GM23338 (cell line): ENCODE data around the gene RIC8B. TPM values are rescaled to one million over a fixed set of nuclear protein-coding genes. Genes with fewer than 3 reads are reported as not detected.

Source experiments
- ATAC-seq: fragments of 200-7000 bp; cut with Tn5 transposase; 3 replicates; pipeline ENCODE4 v1.9.1; 2020
- DNase-seq: peaks from one replicate; pipeline ENCODE4 v3.0.0-alpha.2; 2015; ENCODE audit warnings: low spot score
- H2AFZ ChIP-seq: fragments of 200-600 bp; sonication (generic); 2 replicates; pipeline ENCODE4 v1.8.0; 2016; ENCODE audit warnings: antibody characterized with exemption, mild to moderate bottlenecking, moderate library complexity
- H3F3A ChIP-seq: fragments of 200-600 bp; sonication (generic); replicated peaks from 2 replicates; pipeline ENCODE4 v1.8.0; 2017; ENCODE audit warnings: antibody characterized with exemption, mixed run types, low read depth
- H3K27ac ChIP-seq: fragments of 200-600 bp; sonication (generic); 2 replicates; pipeline ENCODE4 v1.6.1; 2016; ENCODE audit warnings: low read depth
- H3K27me3 ChIP-seq: fragments of 200-600 bp; sonication (generic); 2 replicates; pipeline ENCODE4 v1.8.0; 2016; ENCODE audit warnings: mild to moderate bottlenecking, mixed run types, moderate library complexity; ENCODE audit not compliant: insufficient read depth
- H3K36me3 ChIP-seq: fragments of 200-600 bp; sonication (generic); 2 replicates; pipeline ENCODE4 v1.8.0; 2016; ENCODE audit warnings: mild to moderate bottlenecking; ENCODE audit not compliant: insufficient read depth
- H3K4me1 ChIP-seq: fragments of 200-600 bp; sonication (generic); 2 replicates; pipeline ENCODE4 v1.8.0; 2016; ENCODE audit warnings: mild to moderate bottlenecking, moderate library complexity; ENCODE audit not compliant: insufficient read depth
- H3K4me2 ChIP-seq: fragments of 200-600 bp; sonication (generic); 2 replicates; pipeline ENCODE4 v1.7.1; 2017; ENCODE audit warnings: mixed run types
- H3K4me3 ChIP-seq: fragments of 200-600 bp; sonication (generic); 2 replicates; pipeline ENCODE4 v1.6.1; 2016; ENCODE audit warnings: mixed run types
- H3K79me2 ChIP-seq: fragments of 200-600 bp; sonication (generic); replicated peaks from 2 replicates; pipeline ENCODE4 v1.8.0; 2017; ENCODE audit warnings: mild to moderate bottlenecking; ENCODE audit not compliant: insufficient read depth
- H3K9me2 ChIP-seq: fragments of 200-600 bp; sonication (generic); 2 replicates; pipeline ENCODE4 v1.8.0; 2017; ENCODE audit not compliant: insufficient read depth
- H4K20me1 ChIP-seq: fragments of 200-600 bp; sonication (generic); replicated peaks from 2 replicates; pipeline ENCODE4 v1.8.0; 2017; ENCODE audit warnings: mild to moderate bottlenecking; ENCODE audit not compliant: insufficient read depth
- H3K27ac Mint-ChIP-seq: 2 replicates; pipeline ENCODE4 v1.8.0; 2020; ENCODE audit warnings: inconsistent platforms, mild to moderate bottlenecking, moderate library complexity, mixed read lengths
- H3K27me3 Mint-ChIP-seq: 3 replicates; pipeline ENCODE4 v1.8.0; 2022; ENCODE audit warnings: low read depth, mild to moderate bottlenecking, moderate library complexity, mixed read lengths, inconsistent platforms; ENCODE audit not compliant: insufficient read depth, poor library complexity
- H3K36me3 Mint-ChIP-seq: 3 replicates; pipeline ENCODE4 v1.8.0; 2021; ENCODE audit warnings: low read depth, mild to moderate bottlenecking, inconsistent platforms, moderate library complexity, mixed read lengths
- H3K4me1 Mint-ChIP-seq: 3 replicates; pipeline ENCODE4 v1.8.0; 2020; ENCODE audit warnings: mild to moderate bottlenecking, inconsistent platforms, mixed read lengths
- H3K4me3 Mint-ChIP-seq: 3 replicates; pipeline ENCODE4 v1.8.0; 2021; ENCODE audit warnings: moderate library complexity, mild to moderate bottlenecking, inconsistent platforms, mixed read lengths
- H3K9me3 Mint-ChIP-seq: 3 replicates; pipeline ENCODE4 v1.8.0; 2020; ENCODE audit warnings: moderate library complexity, mild to moderate bottlenecking, inconsistent platforms, mixed read lengths
- CREB1 ChIP-seq: fragments of 250-450 bp; sonication (Bioruptor Pico); IDR thresholded peaks from 2 replicates; pipeline ENCODE4 v1.5.0; 2020; ENCODE audit warnings: low read depth, mild to moderate bottlenecking, moderate library complexity
- EZH2phosphoT487 ChIP-seq: fragments of 200-600 bp; sonication (generic); IDR thresholded peaks from one replicate; pipeline ENCODE4 v1.8.1; 2018; ENCODE audit warnings: antibody characterized with exemption; ENCODE audit not compliant: unreplicated experiment
- NANOG ChIP-seq: IDR thresholded peaks from 2 replicates; pipeline ENCODE4 v1.6.1; 2016; ENCODE audit warnings: antibody characterized with exemption, borderline replicate concordance
- POLR2AphosphoS5 ChIP-seq: IDR thresholded peaks from 2 replicates; pipeline ENCODE4 v1.6.1; 2016; ENCODE audit warnings: antibody characterized with exemption, low read depth
- STAT1 ChIP-seq: IDR thresholded peaks from one replicate; pipeline ENCODE4 v1.6.1; 2016; ENCODE audit warnings: antibody characterized with exemption; ENCODE audit not compliant: unreplicated experiment
- ZNF114 ChIP-seq: fragments of 250-450 bp; sonication (Bioruptor Pico); IDR thresholded peaks from 2 replicates; pipeline ENCODE4 v1.5.0; 2020; ENCODE audit warnings: mild to moderate bottlenecking, moderate library complexity
- ZNF331 ChIP-seq: fragments of 250-450 bp; sonication (Bioruptor Pico); IDR thresholded peaks from 2 replicates; pipeline ENCODE4 v1.5.0; 2020; ENCODE audit warnings: low read depth, mild to moderate bottlenecking, moderate library complexity
- polyA plus RNA-seq: library from polyadenylated mRNA; unstranded; fragments of >200 nt; fragmentation: Nextera tagmentation; extraction: Ambion mirVana; gene quantifications from 2 replicates; pipeline ENCODE4 v1.2.1, GENCODE V29; 2016
- total RNA-seq: library from RNA; depleted of rRNA; stranded (reverse); fragments of >200 nt; shearing (Covaris generic); gene quantifications from 2 replicates; pipeline ENCODE4 v1.2.3, GENCODE V29; 2014
- TF ChIP-seq, protein P1 (sequence below): IDR thresholded peaks from one replicate; pipeline ENCODE4 v1.6.1; 2018; ENCODE audit warnings: antibody characterized with exemption; ENCODE audit not compliant: unreplicated experiment
- TF ChIP-seq, protein P2 (sequence below), 2 experiments: fragments of 200-600 bp in 1 of 2; sonication (generic) in 1 of 2; conservative IDR thresholded peaks; 2 replicates each; pipeline versions ENCODE4 v1.5.1 to v1.6.1; 2016 to 2017; ENCODE audit warnings: antibody characterized with exemption in 2 of 2, low read depth in 2 of 2, mild to moderate bottlenecking in 2 of 2, moderate library complexity in 1 of 2
- TF ChIP-seq, protein P3 (sequence below): IDR thresholded peaks from 2 replicates; pipeline ENCODE4 v1.6.1; 2016; ENCODE audit warnings: antibody characterized with exemption
- TF ChIP-seq, protein P4 (sequence below): fragments of 250-450 bp; sonication (Bioruptor Pico); IDR thresholded peaks from 2 replicates; pipeline ENCODE4 v1.5.0; 2020; ENCODE audit warnings: mild to moderate bottlenecking, moderate library complexity

Gene RIC8B
- total and polyA plus RNA-seq, 2 experiments from 2014 or later: 12.3 to 25.5 TPM

DNA sequence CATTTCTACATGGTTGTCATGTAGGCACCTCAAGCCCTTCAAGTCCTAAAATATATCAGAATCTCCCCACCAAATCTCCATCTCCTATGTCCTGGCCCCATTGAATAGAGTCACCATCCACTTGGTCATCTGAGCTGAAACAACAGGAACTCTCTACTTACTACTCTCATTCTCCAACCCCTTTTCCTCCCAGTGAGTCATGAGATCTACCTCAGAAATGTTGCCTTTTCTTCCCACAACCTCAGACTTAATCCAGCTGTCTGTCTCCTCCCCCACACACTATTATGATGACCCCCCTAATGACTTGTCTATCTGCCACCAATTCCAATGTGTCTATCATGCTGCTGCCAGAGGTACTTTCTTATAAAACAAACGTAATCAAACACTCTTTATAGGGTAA, 108.9 kb downstream of the RIC8B start:
- no peak overlapping the region for H3K27ac Mint-ChIP-seq

More for the DNA sequence above, 108.9 kb downstream of the RIC8B start:
- H2AFZ ChIP-seq: no peak overlapping the region
- no peak overlapping the region for H3K4me2 ChIP-seq
- H3K27ac ChIP-seq: no peak overlapping the region
- DNase-seq: no peak
- H4K20me1 ChIP-seq: peaks cover 3% of the 10 kb centered on the region; the same call in 1 of the 2 replicates
- H3K27me3 ChIP-seq: no peaks in the 10 kb centered on the region
- no peaks in the 10 kb centered on the region for H3K9me2 ChIP-seq
- Mint-ChIP-seq H3K27me3 (no peaks in the 10 kb centered on the region), H3K9me3 (no peaks in the 10 kb centered on the region), H3K36me3 (peaks cover 21% of the 10 kb centered on the region), H3K4me1 (no peaks in the 10 kb centered on the region), H3K4me3 (no peak overlapping the region)
- TF ChIP-seq, protein P1, sequence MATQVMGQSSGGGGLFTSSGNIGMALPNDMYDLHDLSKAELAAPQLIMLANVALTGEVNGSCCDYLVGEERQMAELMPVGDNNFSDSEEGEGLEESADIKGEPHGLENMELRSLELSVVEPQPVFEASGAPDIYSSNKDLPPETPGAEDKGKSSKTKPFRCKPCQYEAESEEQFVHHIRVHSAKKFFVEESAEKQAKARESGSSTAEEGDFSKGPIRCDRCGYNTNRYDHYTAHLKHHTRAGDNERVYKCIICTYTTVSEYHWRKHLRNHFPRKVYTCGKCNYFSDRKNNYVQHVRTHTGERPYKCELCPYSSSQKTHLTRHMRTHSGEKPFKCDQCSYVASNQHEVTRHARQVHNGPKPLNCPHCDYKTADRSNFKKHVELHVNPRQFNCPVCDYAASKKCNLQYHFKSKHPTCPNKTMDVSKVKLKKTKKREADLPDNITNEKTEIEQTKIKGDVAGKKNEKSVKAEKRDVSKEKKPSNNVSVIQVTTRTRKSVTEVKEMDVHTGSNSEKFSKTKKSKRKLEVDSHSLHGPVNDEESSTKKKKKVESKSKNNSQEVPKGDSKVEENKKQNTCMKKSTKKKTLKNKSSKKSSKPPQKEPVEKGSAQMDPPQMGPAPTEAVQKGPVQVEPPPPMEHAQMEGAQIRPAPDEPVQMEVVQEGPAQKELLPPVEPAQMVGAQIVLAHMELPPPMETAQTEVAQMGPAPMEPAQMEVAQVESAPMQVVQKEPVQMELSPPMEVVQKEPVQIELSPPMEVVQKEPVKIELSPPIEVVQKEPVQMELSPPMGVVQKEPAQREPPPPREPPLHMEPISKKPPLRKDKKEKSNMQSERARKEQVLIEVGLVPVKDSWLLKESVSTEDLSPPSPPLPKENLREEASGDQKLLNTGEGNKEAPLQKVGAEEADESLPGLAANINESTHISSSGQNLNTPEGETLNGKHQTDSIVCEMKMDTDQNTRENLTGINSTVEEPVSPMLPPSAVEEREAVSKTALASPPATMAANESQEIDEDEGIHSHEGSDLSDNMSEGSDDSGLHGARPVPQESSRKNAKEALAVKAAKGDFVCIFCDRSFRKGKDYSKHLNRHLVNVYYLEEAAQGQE: no peak
- no peak for TF ChIP-seq EZH2phosphoT487
- TF ChIP-seq CREB1 (CRISPR knock-in tag): no peak
- TF ChIP-seq, protein P2, sequence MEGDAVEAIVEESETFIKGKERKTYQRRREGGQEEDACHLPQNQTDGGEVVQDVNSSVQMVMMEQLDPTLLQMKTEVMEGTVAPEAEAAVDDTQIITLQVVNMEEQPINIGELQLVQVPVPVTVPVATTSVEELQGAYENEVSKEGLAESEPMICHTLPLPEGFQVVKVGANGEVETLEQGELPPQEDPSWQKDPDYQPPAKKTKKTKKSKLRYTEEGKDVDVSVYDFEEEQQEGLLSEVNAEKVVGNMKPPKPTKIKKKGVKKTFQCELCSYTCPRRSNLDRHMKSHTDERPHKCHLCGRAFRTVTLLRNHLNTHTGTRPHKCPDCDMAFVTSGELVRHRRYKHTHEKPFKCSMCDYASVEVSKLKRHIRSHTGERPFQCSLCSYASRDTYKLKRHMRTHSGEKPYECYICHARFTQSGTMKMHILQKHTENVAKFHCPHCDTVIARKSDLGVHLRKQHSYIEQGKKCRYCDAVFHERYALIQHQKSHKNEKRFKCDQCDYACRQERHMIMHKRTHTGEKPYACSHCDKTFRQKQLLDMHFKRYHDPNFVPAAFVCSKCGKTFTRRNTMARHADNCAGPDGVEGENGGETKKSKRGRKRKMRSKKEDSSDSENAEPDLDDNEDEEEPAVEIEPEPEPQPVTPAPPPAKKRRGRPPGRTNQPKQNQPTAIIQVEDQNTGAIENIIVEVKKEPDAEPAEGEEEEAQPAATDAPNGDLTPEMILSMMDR (conservative IDR thresholded peaks at IDR 0.05; ENCODE audit: low read depth in 2 of 2): no peak
- TF ChIP-seq STAT1: no peak
- TF ChIP-seq, protein P3, sequence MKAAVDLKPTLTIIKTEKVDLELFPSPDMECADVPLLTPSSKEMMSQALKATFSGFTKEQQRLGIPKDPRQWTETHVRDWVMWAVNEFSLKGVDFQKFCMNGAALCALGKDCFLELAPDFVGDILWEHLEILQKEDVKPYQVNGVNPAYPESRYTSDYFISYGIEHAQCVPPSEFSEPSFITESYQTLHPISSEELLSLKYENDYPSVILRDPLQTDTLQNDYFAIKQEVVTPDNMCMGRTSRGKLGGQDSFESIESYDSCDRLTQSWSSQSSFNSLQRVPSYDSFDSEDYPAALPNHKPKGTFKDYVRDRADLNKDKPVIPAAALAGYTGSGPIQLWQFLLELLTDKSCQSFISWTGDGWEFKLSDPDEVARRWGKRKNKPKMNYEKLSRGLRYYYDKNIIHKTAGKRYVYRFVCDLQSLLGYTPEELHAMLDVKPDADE: no peak
- TF ChIP-seq POLR2AphosphoS5: no peak
- TF ChIP-seq ZNF331: no peak
- no peak for TF ChIP-seq NANOG
- TF ChIP-seq, protein P4, sequence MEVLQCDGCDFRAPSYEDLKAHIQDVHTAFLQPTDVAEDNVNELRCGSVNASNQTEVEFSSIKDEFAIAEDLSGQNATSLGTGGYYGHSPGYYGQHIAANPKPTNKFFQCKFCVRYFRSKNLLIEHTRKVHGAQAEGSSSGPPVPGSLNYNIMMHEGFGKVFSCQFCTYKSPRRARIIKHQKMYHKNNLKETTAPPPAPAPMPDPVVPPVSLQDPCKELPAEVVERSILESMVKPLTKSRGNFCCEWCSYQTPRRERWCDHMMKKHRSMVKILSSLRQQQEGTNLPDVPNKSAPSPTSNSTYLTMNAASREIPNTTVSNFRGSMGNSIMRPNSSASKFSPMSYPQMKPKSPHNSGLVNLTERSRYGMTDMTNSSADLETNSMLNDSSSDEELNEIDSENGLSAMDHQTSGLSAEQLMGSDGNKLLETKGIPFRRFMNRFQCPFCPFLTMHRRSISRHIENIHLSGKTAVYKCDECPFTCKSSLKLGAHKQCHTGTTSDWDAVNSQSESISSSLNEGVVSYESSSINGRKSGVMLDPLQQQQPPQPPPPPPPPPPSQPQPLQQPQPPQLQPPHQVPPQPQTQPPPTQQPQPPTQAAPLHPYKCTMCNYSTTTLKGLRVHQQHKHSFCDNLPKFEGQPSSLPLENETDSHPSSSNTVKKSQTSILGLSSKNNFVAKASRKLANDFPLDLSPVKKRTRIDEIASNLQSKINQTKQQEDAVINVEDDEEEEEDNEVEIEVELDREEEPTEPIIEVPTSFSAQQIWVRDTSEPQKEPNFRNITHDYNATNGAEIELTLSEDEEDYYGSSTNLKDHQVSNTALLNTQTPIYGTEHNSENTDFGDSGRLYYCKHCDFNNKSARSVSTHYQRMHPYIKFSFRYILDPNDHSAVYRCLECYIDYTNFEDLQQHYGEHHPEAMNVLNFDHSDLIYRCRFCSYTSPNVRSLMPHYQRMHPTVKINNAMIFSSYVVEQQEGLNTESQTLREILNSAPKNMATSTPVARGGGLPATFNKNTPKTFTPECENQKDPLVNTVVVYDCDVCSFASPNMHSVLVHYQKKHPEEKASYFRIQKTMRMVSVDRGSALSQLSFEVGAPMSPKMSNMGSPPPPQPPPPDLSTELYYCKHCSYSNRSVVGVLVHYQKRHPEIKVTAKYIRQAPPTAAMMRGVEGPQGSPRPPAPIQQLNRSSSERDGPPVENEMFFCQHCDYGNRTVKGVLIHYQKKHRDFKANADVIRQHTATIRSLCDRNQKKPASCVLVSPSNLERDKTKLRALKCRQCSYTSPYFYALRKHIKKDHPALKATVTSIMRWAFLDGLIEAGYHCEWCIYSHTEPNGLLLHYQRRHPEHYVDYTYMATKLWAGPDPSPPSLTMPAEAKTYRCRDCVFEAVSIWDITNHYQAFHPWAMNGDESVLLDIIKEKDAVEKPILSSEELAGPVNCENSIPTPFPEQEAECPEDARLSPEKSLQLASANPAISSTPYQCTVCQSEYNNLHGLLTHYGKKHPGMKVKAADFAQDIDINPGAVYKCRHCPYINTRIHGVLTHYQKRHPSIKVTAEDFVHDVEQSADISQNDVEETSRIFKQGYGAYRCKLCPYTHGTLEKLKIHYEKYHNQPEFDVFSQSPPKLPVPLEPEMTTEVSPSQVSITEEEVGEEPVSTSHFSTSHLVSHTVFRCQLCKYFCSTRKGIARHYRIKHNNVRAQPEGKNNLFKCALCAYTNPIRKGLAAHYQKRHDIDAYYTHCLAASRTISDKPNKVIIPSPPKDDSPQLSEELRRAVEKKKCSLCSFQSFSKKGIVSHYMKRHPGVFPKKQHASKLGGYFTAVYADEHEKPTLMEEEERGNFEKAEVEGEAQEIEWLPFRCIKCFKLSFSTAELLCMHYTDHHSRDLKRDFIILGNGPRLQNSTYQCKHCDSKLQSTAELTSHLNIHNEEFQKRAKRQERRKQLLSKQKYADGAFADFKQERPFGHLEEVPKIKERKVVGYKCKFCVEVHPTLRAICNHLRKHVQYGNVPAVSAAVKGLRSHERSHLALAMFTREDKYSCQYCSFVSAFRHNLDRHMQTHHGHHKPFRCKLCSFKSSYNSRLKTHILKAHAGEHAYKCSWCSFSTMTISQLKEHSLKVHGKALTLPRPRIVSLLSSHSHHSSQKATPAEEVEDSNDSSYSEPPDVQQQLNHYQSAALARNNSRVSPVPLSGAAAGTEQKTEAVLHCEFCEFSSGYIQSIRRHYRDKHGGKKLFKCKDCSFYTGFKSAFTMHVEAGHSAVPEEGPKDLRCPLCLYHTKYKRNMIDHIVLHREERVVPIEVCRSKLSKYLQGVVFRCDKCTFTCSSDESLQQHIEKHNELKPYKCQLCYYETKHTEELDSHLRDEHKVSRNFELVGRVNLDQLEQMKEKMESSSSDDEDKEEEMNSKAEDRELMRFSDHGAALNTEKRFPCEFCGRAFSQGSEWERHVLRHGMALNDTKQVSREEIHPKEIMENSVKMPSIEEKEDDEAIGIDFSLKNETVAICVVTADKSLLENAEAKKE: no peak
- no peak for TF ChIP-seq ZNF114 (CRISPR knock-in tag)
- no peaks in the 10 kb centered on the region for H3F3A ChIP-seq
- H3K36me3 ChIP-seq: peaks cover 15% of the 10 kb centered on the region; the same call in 1 of the 2 replicates
- H3K4me1 ChIP-seq: no peaks in the 10 kb centered on the region
- H3K4me3 ChIP-seq: no peak overlapping the region
- no peaks in the 10 kb centered on the region for H3K79me2 ChIP-seq
- no peak for ATAC-seq
